ENCODE results near the gene TNRC6B. TPM values are rescaled to one million over a fixed set of nuclear protein-coding genes. Genes with fewer than 3 reads are reported as not detected.

The TNRC6B gene
- total and polyA plus RNA-seq, 2 of the 13 experiments (the other 11 are each of a cell fraction or from before 2014, with no cell fraction given) = 8.9 to 13.2 TPM

DNA sequence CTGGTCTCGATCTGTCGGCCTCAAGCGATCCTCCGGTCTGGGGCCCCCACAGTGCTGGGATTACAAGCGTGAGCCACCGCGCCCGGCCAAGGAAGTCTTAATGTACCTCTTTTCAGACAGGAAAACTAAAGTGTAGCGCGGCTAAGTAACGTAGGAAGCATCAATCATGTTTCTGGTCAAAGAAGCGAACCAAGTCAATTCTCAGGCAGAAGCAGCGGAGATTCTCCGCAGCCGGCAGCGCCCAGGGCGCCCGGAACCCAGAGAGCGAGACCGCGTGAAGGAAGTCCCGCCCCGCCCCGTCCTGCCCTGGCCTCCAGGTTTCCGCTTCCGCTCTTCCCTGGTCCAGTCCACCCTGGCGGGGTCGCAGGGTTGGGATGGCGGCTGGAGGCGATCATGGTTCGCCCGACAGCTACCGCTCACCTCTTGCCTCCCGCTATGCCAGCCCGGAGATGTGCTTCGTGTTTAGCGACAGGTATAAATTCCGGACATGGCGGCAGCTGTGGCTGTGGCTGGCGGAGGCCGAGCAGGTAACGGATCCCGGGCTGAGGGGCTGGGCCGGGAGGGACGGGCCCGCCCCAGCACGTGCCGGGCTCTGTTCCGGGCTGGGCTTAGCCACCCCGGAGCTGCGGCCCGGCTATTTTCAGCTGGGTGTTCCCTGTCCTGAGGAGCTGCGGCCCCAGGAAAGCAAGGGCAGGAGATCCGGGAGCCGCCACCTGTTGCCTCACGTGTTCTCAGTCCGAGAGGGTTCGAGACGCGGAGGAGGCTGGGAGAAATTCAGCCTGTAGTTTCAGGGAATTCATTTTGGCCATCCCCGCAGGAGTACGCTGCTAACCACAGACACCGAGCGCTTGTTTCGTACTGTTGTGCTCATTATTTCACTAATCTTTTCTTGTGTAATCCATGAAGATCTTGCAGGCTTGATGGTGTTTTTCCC, 168.7 kb downstream of the TNRC6B start, which contains the start of gene ADSL (continued):
- TF ChIP-seq, protein P1, sequence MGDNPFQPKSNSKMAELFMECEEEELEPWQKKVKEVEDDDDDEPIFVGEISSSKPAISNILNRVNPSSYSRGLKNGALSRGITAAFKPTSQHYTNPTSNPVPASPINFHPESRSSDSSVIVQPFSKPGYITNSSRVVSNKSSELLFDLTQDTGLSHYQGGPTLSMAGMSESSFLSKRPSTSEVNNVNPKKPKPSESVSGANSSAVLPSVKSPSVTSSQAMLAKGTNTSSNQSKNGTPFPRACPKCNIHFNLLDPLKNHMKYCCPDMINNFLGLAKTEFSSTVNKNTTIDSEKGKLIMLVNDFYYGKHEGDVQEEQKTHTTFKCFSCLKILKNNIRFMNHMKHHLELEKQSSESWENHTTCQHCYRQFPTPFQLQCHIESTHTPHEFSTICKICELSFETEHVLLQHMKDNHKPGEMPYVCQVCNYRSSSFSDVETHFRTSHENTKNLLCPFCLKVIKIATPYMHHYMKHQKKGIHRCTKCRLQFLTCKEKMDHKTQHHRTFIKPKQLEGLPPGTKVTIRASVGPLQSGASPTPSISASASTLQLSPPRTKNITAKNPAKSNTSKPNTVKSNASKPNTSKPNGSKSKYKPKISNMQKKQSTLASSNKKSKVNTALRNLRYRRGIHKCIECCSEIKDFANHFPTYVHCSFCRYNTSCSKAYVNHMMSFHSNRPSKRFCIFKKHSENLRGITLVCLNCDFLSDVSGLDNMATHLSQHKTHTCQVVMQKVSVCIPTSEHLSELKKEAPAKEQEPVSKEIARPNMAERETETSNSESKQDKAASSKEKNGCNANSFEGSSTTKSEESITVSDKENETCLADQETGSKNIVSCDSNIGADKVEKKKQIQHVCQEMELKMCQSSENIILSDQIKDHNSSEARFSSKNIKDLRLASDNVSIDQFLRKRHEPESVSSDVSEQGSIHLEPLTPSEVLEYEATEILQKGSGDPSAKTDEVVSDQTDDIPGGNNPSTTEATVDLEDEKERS (CRISPR knock-in tag; IDR thresholded peaks at IDR 0.05) = peak; percentile 67; the same call in 1 of the 2 replicates
- no peak for TF ChIP-seq NCOA5 (CRISPR knock-in tag; IDR thresholded peaks at IDR 0.05)
- TF ChIP-seq RAD21 (CRISPR knock-in tag; IDR thresholded peaks at IDR 0.05) = no peak; the same call in 1 of the 2 replicates
- TF ChIP-seq NBN (conservative IDR thresholded peaks at IDR 0.05) = no peak
- TF ChIP-seq TSC22D2 (CRISPR knock-in tag; IDR thresholded peaks at IDR 0.05; ENCODE audit: borderline replicate concordance) = peak; percentile 94
- TF ChIP-seq ZNF383 (CRISPR knock-in tag; IDR thresholded peaks at IDR 0.05; ENCODE audit: borderline replicate concordance) = no peak
- TF ChIP-seq PLRG1 (conservative IDR thresholded peaks at IDR 0.05) = no peak
- no peak for TF ChIP-seq HNRNPL (IDR thresholded peaks at IDR 0.05; ENCODE audit: low read depth, low read length)
- TF ChIP-seq IRX3 (CRISPR knock-in tag; IDR thresholded peaks at IDR 0.05; ENCODE audit: borderline replicate concordance, low read depth) = no peak; the same call in 1 of the 2 replicates
- TF ChIP-seq, protein P2, sequence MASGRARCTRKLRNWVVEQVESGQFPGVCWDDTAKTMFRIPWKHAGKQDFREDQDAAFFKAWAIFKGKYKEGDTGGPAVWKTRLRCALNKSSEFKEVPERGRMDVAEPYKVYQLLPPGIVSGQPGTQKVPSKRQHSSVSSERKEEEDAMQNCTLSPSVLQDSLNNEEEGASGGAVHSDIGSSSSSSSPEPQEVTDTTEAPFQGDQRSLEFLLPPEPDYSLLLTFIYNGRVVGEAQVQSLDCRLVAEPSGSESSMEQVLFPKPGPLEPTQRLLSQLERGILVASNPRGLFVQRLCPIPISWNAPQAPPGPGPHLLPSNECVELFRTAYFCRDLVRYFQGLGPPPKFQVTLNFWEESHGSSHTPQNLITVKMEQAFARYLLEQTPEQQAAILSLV (CRISPR knock-in tag; IDR thresholded peaks at IDR 0.05; ENCODE audit: borderline replicate concordance) = peak; percentile 67; the same call in 1 of the 2 replicates
- TF ChIP-seq USF2 (IDR thresholded peaks at IDR 0.05; ENCODE audit: low read depth, low read length) = no peak
- TF ChIP-seq USF2 (CRISPR knock-in tag; IDR thresholded peaks at IDR 0.05; ENCODE audit: borderline replicate concordance) = peak; percentile 61; the same call in 1 of the 2 replicates
- peak; percentile 80 for TF ChIP-seq ZNF563 (CRISPR knock-in tag; IDR thresholded peaks at IDR 0.05)
- TF ChIP-seq, protein P3, sequence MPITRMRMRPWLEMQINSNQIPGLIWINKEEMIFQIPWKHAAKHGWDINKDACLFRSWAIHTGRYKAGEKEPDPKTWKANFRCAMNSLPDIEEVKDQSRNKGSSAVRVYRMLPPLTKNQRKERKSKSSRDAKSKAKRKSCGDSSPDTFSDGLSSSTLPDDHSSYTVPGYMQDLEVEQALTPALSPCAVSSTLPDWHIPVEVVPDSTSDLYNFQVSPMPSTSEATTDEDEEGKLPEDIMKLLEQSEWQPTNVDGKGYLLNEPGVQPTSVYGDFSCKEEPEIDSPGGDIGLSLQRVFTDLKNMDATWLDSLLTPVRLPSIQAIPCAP (CRISPR knock-in tag; IDR thresholded peaks at IDR 0.05; ENCODE audit: low read depth) = 0 out of 2 replicates have a peak, but pooled peaks have one; percentile 65
- TF ChIP-seq RFXAP (CRISPR knock-in tag; IDR thresholded peaks at IDR 0.05; ENCODE audit: borderline replicate concordance) = no peak; the same call in 1 of the 2 replicates
- no peak for TF ChIP-seq SCMH1 (CRISPR knock-in tag; IDR thresholded peaks at IDR 0.05; ENCODE audit: borderline replicate concordance)
- peak; percentile 92; the same call in 1 of the 2 replicates for TF ChIP-seq SIN3A (IDR thresholded peaks at IDR 0.05; ENCODE audit: borderline replicate concordance, low read depth, low read length)
- no peak for TF ChIP-seq HNRNPUL1 (IDR thresholded peaks at IDR 0.05; ENCODE audit: low read depth, low read length)
- TF ChIP-seq, protein P4, sequence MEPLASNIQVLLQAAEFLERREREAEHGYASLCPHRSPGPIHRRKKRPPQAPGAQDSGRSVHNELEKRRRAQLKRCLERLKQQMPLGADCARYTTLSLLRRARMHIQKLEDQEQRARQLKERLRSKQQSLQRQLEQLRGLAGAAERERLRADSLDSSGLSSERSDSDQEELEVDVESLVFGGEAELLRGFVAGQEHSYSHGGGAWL (CRISPR knock-in tag; IDR thresholded peaks at IDR 0.05) = peak; percentile 91
- TF ChIP-seq ZNF749 (CRISPR knock-in tag; IDR thresholded peaks at IDR 0.05; ENCODE audit: borderline replicate concordance) = no peak; the same call in 1 of the 2 replicates
- TF ChIP-seq MBD4 (IDR thresholded peaks at IDR 0.05; ENCODE audit: borderline replicate concordance, low read length) = no peak
